Endothelial cell (in vitro differentiated cells): ENCODE data around the gene PTPRD. TPM values are rescaled to one million over a fixed set of nuclear protein-coding genes. Genes with fewer than 3 reads are reported as not detected.

Experiments used
- DNase-seq: peaks from one replicate; pipeline ENCODE4 v3.0.0; 2021; ENCODE audit warnings: low spot score
- H3K27ac Mint-ChIP-seq: one replicate; pipeline ENCODE4 v1.8.0; 2021; ENCODE audit warnings: mixed read lengths, inconsistent platforms; ENCODE audit not compliant: unreplicated experiment
- H3K27me3 Mint-ChIP-seq: one replicate; pipeline ENCODE4 v1.8.0; 2021; ENCODE audit warnings: mild to moderate bottlenecking, moderate library complexity, mixed read lengths, inconsistent platforms; ENCODE audit not compliant: unreplicated experiment
- H3K36me3 Mint-ChIP-seq: one replicate; pipeline ENCODE4 v1.8.0; 2021; ENCODE audit warnings: mild to moderate bottlenecking, low read depth, mixed read lengths, inconsistent platforms; ENCODE audit not compliant: unreplicated experiment
- H3K4me1 Mint-ChIP-seq: one replicate; pipeline ENCODE4 v1.8.0; 2021; ENCODE audit warnings: mild to moderate bottlenecking, mixed read lengths, inconsistent platforms; ENCODE audit not compliant: unreplicated experiment
- H3K4me3 Mint-ChIP-seq: one replicate; pipeline ENCODE4 v1.8.0; 2021; ENCODE audit warnings: mild to moderate bottlenecking, mixed read lengths, inconsistent platforms; ENCODE audit not compliant: unreplicated experiment
- H3K9me3 Mint-ChIP-seq: one replicate; pipeline ENCODE4 v1.8.0; 2021; ENCODE audit warnings: mixed read lengths, inconsistent platforms; ENCODE audit not compliant: unreplicated experiment
- total RNA-seq: library from RNA; stranded (reverse); fragmentation: NEBNext Ultra II Directional; extraction: Animal tissue kit (Norgen Biotek cat#: 25700); gene quantifications from one replicate; pipeline ENCODE4 v1.2.1, GENCODE V29; 2021; ENCODE audit not compliant: unreplicated experiment
- TF ChIP-seq, protein P1 (sequence below): fragments of 200-600 bp; sonication (generic); IDR thresholded peaks from one replicate; pipeline ENCODE4 v1.5.0; 2021; ENCODE audit warnings: antibody characterized with exemption; ENCODE audit not compliant: unreplicated experiment

Gene PTPRD
- total RNA-seq, 1 donor from 2014 or later: 47.8 TPM

DNA sequence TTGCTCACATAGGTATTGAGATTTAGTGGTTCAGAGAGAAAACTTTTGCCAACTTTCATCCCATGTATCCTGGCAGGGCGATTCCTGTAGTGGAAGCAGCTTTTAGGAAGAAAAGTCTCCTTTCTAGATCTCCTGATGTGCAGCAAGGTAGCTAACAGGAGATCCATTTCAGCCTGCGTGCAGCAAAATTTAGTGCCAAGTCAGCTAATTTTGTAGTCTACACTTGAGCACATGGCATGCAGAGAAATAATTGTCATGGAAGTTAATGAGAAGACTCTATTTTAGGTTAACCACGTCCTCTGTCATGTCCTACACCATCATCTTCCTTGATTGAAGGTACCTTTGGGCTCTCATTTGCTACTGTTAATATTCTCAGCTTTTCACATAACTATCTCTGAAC lies 165.8 kb downstream of the PTPRD start:
- no peaks in the 10 kb centered on the region for H3K4me1 Mint-ChIP-seq
- no peaks in the 10 kb centered on the region for H3K9me3 Mint-ChIP-seq
- no peak for DNase-seq
- TF ChIP-seq, protein P1, sequence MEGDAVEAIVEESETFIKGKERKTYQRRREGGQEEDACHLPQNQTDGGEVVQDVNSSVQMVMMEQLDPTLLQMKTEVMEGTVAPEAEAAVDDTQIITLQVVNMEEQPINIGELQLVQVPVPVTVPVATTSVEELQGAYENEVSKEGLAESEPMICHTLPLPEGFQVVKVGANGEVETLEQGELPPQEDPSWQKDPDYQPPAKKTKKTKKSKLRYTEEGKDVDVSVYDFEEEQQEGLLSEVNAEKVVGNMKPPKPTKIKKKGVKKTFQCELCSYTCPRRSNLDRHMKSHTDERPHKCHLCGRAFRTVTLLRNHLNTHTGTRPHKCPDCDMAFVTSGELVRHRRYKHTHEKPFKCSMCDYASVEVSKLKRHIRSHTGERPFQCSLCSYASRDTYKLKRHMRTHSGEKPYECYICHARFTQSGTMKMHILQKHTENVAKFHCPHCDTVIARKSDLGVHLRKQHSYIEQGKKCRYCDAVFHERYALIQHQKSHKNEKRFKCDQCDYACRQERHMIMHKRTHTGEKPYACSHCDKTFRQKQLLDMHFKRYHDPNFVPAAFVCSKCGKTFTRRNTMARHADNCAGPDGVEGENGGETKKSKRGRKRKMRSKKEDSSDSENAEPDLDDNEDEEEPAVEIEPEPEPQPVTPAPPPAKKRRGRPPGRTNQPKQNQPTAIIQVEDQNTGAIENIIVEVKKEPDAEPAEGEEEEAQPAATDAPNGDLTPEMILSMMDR: no peak
- H3K36me3 Mint-ChIP-seq: no peaks in the 10 kb centered on the region
- H3K27ac Mint-ChIP-seq: no peak overlapping the region
- H3K27me3 Mint-ChIP-seq: no peaks in the 10 kb centered on the region
- H3K4me3 Mint-ChIP-seq: no peak overlapping the region

DNA sequence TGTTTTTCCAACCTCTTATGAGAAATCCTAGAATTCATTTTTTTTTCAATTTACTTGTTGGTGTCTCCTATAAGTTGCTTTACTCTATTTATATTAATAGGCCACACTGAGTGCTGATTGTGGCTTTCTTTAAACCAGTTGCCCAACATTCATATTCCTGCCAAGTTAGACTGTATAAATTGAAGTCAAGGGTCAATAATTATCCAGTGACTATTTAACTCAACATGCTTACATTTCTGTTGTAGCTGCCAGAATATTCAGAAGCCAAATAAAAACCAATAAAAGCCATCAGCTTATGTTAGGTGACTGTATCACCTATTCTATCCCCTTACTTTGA lies 169.0 kb downstream of the PTPRD start:
- no peak for DNase-seq
- H3K4me1 Mint-ChIP-seq: no peaks in the 10 kb centered on the region
- H3K27me3 Mint-ChIP-seq: no peaks in the 10 kb centered on the region
- H3K27ac Mint-ChIP-seq: no peak overlapping the region
- no peaks in the 10 kb centered on the region for H3K9me3 Mint-ChIP-seq
- TF ChIP-seq, protein P1: no peak
- H3K4me3 Mint-ChIP-seq: no peak overlapping the region
- H3K36me3 Mint-ChIP-seq: no peaks in the 10 kb centered on the region

DNA sequence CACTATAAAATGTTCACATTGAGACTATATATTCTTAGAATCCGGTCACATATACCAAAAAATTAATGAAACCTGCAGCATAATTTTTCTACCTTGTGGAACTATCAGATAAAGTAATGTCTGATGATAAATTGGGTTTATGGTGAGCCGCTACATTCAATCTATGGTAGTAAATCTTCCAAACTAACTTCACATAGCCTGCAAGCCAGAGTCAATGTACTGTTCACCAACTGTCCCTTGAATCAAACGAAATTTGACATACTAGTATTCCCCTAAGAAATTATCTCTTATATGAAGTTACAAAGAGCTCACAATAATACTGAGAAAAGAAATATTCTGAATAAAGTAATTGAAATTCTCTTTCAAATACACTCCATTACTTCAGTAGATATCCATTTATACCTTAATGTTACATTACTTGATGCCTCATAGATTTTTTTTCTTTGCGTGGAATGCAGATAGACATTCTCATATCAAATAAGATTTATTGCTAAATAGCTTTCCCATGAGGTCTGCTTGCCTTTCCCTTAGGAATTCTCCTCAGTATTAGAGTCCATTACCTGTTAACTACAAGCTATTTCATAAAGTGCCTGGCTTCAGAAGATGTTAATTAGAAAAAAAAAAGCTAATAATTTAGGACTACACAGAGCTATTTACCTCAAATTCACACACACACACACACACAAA lies 169.5 kb downstream of the PTPRD start:
- Mint-ChIP-seq H3K9me3 (no peaks in the 10 kb centered on the region), H3K27me3 (no peaks in the 10 kb centered on the region), H3K27ac (no peak overlapping the region), H3K4me1 (no peaks in the 10 kb centered on the region), H3K4me3 (no peak overlapping the region), H3K36me3 (no peaks in the 10 kb centered on the region)
- TF ChIP-seq, protein P1: no peak
- no peak for DNase-seq

DNA sequence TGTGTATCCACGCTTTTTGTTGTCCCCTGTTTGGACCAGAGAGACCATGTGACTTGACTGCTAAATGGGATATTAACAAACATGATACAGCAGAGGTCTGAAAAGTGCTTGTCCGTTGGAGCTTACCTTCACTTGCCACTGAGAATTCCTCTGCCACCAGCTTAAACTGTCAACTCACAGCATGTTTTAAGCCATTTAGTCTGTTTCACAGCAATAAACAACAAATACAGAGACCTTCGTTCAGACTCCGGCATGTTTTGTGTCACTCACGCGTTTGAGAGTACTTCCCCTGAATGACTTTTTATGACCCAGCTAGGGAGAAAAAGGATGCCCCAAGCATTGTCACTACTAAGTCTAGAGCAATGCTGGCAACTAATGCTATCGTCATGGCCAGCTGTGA lies 173.8 kb downstream of the PTPRD start:
- DNase-seq: no peak
- no peaks in the 10 kb centered on the region for H3K4me1 Mint-ChIP-seq
- H3K9me3 Mint-ChIP-seq: no peaks in the 10 kb centered on the region
- TF ChIP-seq, protein P1: no peak
- no peaks in the 10 kb centered on the region for H3K36me3 Mint-ChIP-seq
- H3K27me3 Mint-ChIP-seq: no peaks in the 10 kb centered on the region
- H3K27ac Mint-ChIP-seq: no peak overlapping the region
- no peak overlapping the region for H3K4me3 Mint-ChIP-seq

GRCh38 chr9:10436756-10437155 lies 176.0 kb downstream of the PTPRD start:
- no peak overlapping the region for H3K4me3 Mint-ChIP-seq
- no peaks in the 10 kb centered on the region for H3K27me3 Mint-ChIP-seq
- TF ChIP-seq, protein P1: no peak
- H3K4me1 Mint-ChIP-seq: no peaks in the 10 kb centered on the region
- H3K9me3 Mint-ChIP-seq: no peaks in the 10 kb centered on the region
- DNase-seq: no peak
- H3K27ac Mint-ChIP-seq: no peak overlapping the region
- no peaks in the 10 kb centered on the region for H3K36me3 Mint-ChIP-seq
